HL-60 (cell line): ENCODE results near the gene IL2RA.

Source experiments
- DNase-seq, 2 experiments: peaks; one replicate each; pipeline ENCODE4 v3.0.0-alpha.2; 2010 to 2020; ENCODE audit warnings: low read depth in 1 of 2, low spot score in 1 of 2
- H3K27ac ChIP-seq: fragments of 250-450 bp; sonication (Bioruptor Pico); replicated peaks from 2 replicates; pipeline ENCODE4 v1.5.1; 2020; ENCODE audit warnings: mild to moderate bottlenecking, moderate library complexity
- H3K27me3 ChIP-seq: fragments of 250-450 bp; sonication (Bioruptor Pico); 2 replicates; pipeline ENCODE4 v1.5.1; 2021; ENCODE audit warnings: mild to moderate bottlenecking, moderate library complexity; ENCODE audit not compliant: insufficient read depth, poor library complexity, severe bottlenecking
- H3K4me3 ChIP-seq: replicated peaks from 2 replicates; pipeline ENCODE4 v1.5.1; 2011; ENCODE audit warnings: mild to moderate bottlenecking, control low read depth, low read length; ENCODE audit not compliant: insufficient read depth
- CTCF ChIP-seq: IDR thresholded peaks from one replicate; pipeline ENCODE4 v1.5.1; 2011; ENCODE audit warnings: low read length, control low read depth, inconsistent platforms; ENCODE audit not compliant: insufficient read depth
- GABPA ChIP-seq: IDR thresholded peaks from 2 replicates; pipeline ENCODE4 v1.6.1; 2012; ENCODE audit warnings: low read depth
- POLR2AphosphoS5 ChIP-seq: IDR thresholded peaks from 2 replicates; pipeline ENCODE4 v1.6.1; 2012; ENCODE audit warnings: low read depth
- SPI1 ChIP-seq: IDR thresholded peaks from 2 replicates; pipeline ENCODE4 v1.6.1; 2012; ENCODE audit warnings: low read depth, mild to moderate bottlenecking, borderline replicate concordance
- TF ChIP-seq, protein P1 (sequence below): IDR thresholded peaks from 2 replicates; pipeline ENCODE4 v1.6.1; 2012; ENCODE audit warnings: low read depth; ENCODE audit not compliant: insufficient replicate concordance

The IL2RA gene

DNA sequence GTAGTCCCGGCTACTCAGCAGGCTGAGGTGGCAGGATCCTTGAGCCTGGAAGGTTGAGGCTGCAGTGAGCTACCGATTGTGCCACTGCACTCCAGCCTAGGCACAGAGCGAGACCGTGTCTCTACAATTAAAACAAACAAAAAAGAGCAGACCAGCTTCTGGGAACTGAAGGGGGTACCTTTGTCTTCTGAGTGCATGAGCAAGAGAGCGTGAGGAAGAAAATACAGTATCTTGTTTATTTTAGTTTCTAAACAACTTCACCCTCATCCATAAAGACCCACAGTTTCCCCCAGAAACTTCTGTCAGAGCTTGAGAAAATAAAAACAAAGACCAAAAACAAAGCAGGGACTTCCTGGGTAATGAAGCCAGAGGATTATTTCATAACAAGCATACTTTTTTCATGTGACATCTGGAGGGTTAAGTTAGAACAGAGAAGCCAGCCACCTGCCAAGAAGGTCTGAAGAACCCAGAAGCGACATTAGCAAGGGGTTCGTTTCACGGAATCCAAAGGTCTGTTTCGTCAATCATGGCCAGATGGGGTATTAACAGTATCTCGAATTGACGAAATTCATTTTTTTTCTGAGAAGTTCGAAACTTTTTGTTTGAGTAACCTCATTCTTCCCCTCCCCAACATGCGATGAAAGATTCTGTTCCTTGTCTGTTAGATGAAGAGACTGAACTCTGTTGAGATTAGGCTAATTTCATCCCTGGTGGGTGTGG is 10.2 kb upstream of the IL2RA start:
- Histone ChIP-seq H3K4me3 (no peak overlapping the region), H3K27ac (peak overlapping the region; percentile 52), H3K27me3 (no peaks in the 10 kb centered on the region)
- TF ChIP-seq, protein P1, sequence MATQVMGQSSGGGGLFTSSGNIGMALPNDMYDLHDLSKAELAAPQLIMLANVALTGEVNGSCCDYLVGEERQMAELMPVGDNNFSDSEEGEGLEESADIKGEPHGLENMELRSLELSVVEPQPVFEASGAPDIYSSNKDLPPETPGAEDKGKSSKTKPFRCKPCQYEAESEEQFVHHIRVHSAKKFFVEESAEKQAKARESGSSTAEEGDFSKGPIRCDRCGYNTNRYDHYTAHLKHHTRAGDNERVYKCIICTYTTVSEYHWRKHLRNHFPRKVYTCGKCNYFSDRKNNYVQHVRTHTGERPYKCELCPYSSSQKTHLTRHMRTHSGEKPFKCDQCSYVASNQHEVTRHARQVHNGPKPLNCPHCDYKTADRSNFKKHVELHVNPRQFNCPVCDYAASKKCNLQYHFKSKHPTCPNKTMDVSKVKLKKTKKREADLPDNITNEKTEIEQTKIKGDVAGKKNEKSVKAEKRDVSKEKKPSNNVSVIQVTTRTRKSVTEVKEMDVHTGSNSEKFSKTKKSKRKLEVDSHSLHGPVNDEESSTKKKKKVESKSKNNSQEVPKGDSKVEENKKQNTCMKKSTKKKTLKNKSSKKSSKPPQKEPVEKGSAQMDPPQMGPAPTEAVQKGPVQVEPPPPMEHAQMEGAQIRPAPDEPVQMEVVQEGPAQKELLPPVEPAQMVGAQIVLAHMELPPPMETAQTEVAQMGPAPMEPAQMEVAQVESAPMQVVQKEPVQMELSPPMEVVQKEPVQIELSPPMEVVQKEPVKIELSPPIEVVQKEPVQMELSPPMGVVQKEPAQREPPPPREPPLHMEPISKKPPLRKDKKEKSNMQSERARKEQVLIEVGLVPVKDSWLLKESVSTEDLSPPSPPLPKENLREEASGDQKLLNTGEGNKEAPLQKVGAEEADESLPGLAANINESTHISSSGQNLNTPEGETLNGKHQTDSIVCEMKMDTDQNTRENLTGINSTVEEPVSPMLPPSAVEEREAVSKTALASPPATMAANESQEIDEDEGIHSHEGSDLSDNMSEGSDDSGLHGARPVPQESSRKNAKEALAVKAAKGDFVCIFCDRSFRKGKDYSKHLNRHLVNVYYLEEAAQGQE = no peak
- no peak for TF ChIP-seq CTCF
- no peak for TF ChIP-seq GABPA
- TF ChIP-seq SPI1 = no peak
- TF ChIP-seq POLR2AphosphoS5 = no peak
- no peak for DNase-seq

DNA sequence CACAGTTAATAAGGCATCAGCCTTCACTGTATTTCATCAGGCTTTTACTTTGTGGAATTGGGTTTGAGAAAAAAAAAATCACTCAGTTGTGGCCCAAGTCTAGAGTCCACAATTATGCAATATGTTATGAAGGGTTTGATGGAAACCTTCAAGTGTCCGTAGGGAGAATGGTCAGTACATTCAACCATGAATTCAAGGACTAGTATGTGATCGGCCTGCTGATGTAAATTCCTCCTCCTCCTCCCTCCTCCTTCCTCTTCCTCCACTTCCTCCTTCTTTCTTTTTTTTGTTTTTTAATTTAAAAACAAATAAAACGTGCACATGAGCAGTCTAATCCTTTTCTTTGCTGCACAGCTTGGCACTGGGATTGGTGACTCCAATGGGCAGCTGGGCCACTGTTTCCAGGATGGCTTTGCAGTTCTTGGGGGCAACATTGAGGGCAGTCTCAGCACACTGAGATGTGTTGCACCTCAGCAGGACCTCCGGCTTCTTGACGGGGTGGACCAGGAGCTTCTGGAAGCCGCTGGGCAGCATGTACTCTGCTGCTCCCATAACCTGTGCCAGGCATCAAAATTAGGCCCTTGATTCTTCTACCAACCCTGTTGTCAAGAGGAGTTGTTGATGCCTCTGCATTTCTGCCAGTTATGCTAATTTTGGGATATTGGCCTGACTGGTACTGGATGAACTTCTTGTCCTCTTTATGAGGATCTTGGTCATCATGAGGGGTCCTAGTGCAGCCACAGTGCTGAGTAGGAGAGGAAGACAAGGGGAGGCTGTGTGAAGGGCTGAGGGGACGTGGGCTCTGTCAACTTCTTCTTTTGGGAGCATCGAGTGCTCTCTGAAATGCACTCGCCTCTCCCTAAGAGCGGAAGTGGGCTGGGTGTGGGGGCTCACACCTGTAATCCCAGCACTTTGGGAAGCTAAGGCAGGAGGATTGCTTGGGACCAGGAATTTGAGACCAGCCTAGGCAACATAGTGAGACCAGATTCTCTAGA is 9.3 kb upstream of the IL2RA start:
- DNase-seq = no peak
- Histone ChIP-seq H3K27ac (peak overlapping the region; percentile 52), H3K27me3 (no peaks in the 10 kb centered on the region), H3K4me3 (no peak overlapping the region)
- TF ChIP-seq POLR2AphosphoS5 = no peak
- no peak for TF ChIP-seq GABPA
- peak; percentile 59; the same call in 1 of the 2 replicates for TF ChIP-seq SPI1

- no peak overlapping the region for H3K4me3 ChIP-seq
- TF ChIP-seq POLR2AphosphoS5 = no peak
- no peak for TF ChIP-seq SPI1
- TF ChIP-seq GABPA = no peak
- TF ChIP-seq, protein P1 = no peak
- no peak for TF ChIP-seq CTCF
- no peak overlapping the region for H3K27ac ChIP-seq
- DNase-seq = no peak
- H3K27me3 ChIP-seq = no peaks in the 10 kb centered on the region
Measured at GRCh38 chr10:6070660-6071059, 8.5 kb upstream of the IL2RA start.
